ENCODE measurements around the gene RPS19. TPM values are rescaled to one million over a fixed set of nuclear protein-coding genes. Genes with fewer than 3 reads are reported as not detected.

RPS19 gene
- total and polyA plus RNA-seq, 2 experiments from 2014 or later, result 840 to 1,425 TPM

- Histone ChIP-seq H3K4me3 (peak overlapping the region; percentile 10), H3K27me3 (no peaks in the 10 kb centered on the region), H3K27ac (peak overlapping the region; percentile 53), H3K4me2 (peak overlapping the region; percentile 77), H3K4me1 (ENCODE audit: insufficient read depth) (peaks cover 14% of the 10 kb centered on the region), H4K20me1 (ENCODE audit: insufficient read depth, poor library complexity, severe bottlenecking) (peaks cover 30% of the 10 kb centered on the region), H2AFZ (peak overlapping the region; percentile 51), H3K36me3 (replicated peaks; ENCODE audit: insufficient read depth, low read depth) (no peaks in the 10 kb centered on the region), H3K9me3 (ENCODE audit: low read depth) (no peaks in the 10 kb centered on the region), H3K9me2 (replicated peaks; ENCODE audit: insufficient read depth) (no peaks in the 10 kb centered on the region), H3K79me2 (peaks cover 37% of the 10 kb centered on the region)
- TF ChIP-seq EZH2 (IDR thresholded peaks at IDR 0.05; ENCODE audit: borderline replicate concordance) (no peak), CTCF (IDR thresholded peaks at IDR 0.05; ENCODE audit: poor library complexity) (no peak), EZH2phosphoT487 (IDR thresholded peaks at IDR 0.05; ENCODE audit: low read depth, severe bottlenecking, unreplicated experiment) (no peak)
- DNase-seq (ENCODE audit: low spot score), result no peak
- 4% methylated on average over 8 of the region's 8 CpGs for WGBS (ENCODE audit: low lambda C conversion rate, missing lambda C conversion rate)
Observed at GRCh38 chr19:41859213-41859617, 840 bp upstream of the RPS19 start.

DNA sequence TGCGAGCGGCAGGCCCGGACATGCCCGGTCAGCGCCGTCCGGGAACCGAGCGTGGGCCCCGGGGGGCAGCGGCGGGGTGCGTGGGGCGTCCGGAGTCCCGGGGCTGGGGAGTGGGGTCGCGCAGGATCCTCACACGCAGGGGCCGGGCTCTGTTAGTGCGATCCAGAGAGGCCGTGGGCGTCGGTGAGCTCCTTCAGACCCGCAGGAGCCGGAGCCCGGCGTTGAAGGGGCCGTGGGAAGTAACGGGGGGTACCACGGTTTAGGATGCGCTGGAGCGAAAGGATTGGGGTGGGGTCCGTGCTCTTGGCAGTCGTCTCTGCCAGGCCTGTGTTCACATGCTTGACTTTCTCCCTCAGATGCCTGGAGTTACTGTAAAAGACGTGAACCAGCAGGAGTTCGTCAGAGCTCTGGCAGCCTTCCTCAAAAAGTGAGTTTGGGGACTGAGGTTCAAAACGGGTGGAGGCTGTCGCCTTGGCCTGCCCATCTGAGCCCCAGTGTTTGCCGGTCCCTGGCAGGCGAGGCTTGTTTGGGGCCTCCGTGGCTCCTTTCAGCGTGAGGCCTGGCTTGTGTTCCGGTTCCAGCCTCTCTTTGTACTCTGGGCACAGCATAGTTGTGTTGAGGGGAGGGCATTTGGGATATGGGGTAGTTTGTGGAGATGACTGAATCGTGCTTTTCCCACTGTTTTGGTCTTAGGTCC lies 512 bp downstream of the RPS19 start:
- peaks cover 44% of the 10 kb centered on the region for H4K20me1 ChIP-seq (ENCODE audit: insufficient read depth, poor library complexity, severe bottlenecking)
- peak overlapping the region; percentile 69 for H3K4me3 ChIP-seq
- H3K4me2 ChIP-seq, result peak overlapping the region; percentile 97
- peaks cover 14% of the 10 kb centered on the region for H3K4me1 ChIP-seq (ENCODE audit: insufficient read depth)
- H3K79me2 ChIP-seq, result peaks cover 51% of the 10 kb centered on the region
- peak overlapping the region; percentile 96 for H3K27ac ChIP-seq
- 4% methylated on average over 16 of the region's 45 CpGs for WGBS (ENCODE audit: low lambda C conversion rate, missing lambda C conversion rate)
- H2AFZ ChIP-seq, result no peak overlapping the region
- H3K9me2 ChIP-seq (replicated peaks; ENCODE audit: insufficient read depth), result no peaks in the 10 kb centered on the region
- TF ChIP-seq EZH2phosphoT487 (IDR thresholded peaks at IDR 0.05; ENCODE audit: low read depth, severe bottlenecking, unreplicated experiment), result no peak
- no peak for TF ChIP-seq EZH2 (IDR thresholded peaks at IDR 0.05; ENCODE audit: borderline replicate concordance)
- TF ChIP-seq CTCF (IDR thresholded peaks at IDR 0.05; ENCODE audit: poor library complexity), result no peak
- no peaks in the 10 kb centered on the region for H3K27me3 ChIP-seq
- no peak for DNase-seq (ENCODE audit: low spot score)
- H3K9me3 ChIP-seq (ENCODE audit: low read depth), result no peaks in the 10 kb centered on the region
- H3K36me3 ChIP-seq (replicated peaks; ENCODE audit: insufficient read depth, low read depth), result no peaks in the 10 kb centered on the region

- H4K20me1 ChIP-seq (ENCODE audit: insufficient read depth, poor library complexity, severe bottlenecking), result peaks cover 48% of the 10 kb centered on the region
- H3K27me3 ChIP-seq, result no peaks in the 10 kb centered on the region
- 47% methylated on average over 9 of the region's 9 CpGs for WGBS (ENCODE audit: low lambda C conversion rate, missing lambda C conversion rate)
- no peaks in the 10 kb centered on the region for H3K9me3 ChIP-seq (ENCODE audit: low read depth)
- peak overlapping the region; percentile 97 for H3K4me2 ChIP-seq
- no peak overlapping the region for H2AFZ ChIP-seq
- DNase-seq (ENCODE audit: low spot score), result no peak
- TF ChIP-seq EZH2 (IDR thresholded peaks at IDR 0.05; ENCODE audit: borderline replicate concordance), result no peak
- no peak for TF ChIP-seq CTCF (IDR thresholded peaks at IDR 0.05; ENCODE audit: poor library complexity)
- no peak for TF ChIP-seq EZH2phosphoT487 (IDR thresholded peaks at IDR 0.05; ENCODE audit: low read depth, severe bottlenecking, unreplicated experiment)
- peaks cover 55% of the 10 kb centered on the region for H3K79me2 ChIP-seq
- peaks cover 14% of the 10 kb centered on the region for H3K4me1 ChIP-seq (ENCODE audit: insufficient read depth)
- H3K9me2 ChIP-seq (replicated peaks; ENCODE audit: insufficient read depth), result no peaks in the 10 kb centered on the region
- peak overlapping the region; percentile 96 for H3K27ac ChIP-seq
- H3K4me3 ChIP-seq, result peak overlapping the region; percentile 69
- H3K36me3 ChIP-seq (replicated peaks; ENCODE audit: insufficient read depth, low read depth), result no peaks in the 10 kb centered on the region
Observed at GRCh38 chr19:41861116-41861768, 1.2 kb downstream of the RPS19 start.

Measured in hepatocyte (in vitro differentiated cells).